Panc1 (cell line): ENCODE measurements around the gene ADGRD1. TPM values are rescaled to one million over a fixed set of nuclear protein-coding genes. Genes with fewer than 3 reads are reported as not detected.

Source experiments
- ATAC-seq: fragments of 200-7000 bp; cut with Tn5 transposase; 2 replicates; pipeline ENCODE4 v1.9.1; 2020; ENCODE audit warnings: mild to moderate bottlenecking, moderate library complexity
- BruUV-seq: library from RNA; stranded (reverse); fragments of 400-500 nt; replicated peaks from 2 replicates; lab custom pipeline; 2021; lab: Mats Ljungman, UMichigan
- CTCF ChIA-PET: fragments of 300-600 bp; sonication (Branson Sonifier 250); formaldehyde crosslinking; loops from one replicate; lab custom pipeline; 2022; ENCODE audit warnings: antibody characterized with exemption; lab: Charles Lee
- POLR2A ChIA-PET: fragments of 300-600 bp; sonication (Branson Sonifier 250); formaldehyde crosslinking; loops from one replicate; lab custom pipeline; 2022; ENCODE audit warnings: antibody characterized with exemption; lab: Charles Lee
- DNase-seq: peaks from one replicate; pipeline ENCODE4 v3.0.0-alpha.2; 2010; ENCODE audit warnings: low read depth, low spot score
- H3K27ac ChIP-seq: 2 replicates; pipeline ENCODE4 v1.5.1; 2011; ENCODE audit warnings: mild to moderate bottlenecking, low read length, inconsistent platforms
- H3K27me3 ChIP-seq: fragments of 200-500 bp; sonication (Bioruptor generic); 2 replicates; pipeline ENCODE4 v1.6.0; 2014; ENCODE audit warnings: low read length, inconsistent platforms; ENCODE audit not compliant: control insufficient read depth, insufficient read depth
- H3K36me3 ChIP-seq: fragments of 200-500 bp; sonication (Bioruptor generic); 2 replicates; pipeline ENCODE4 v1.5.1; 2014; ENCODE audit warnings: inconsistent platforms, mild to moderate bottlenecking, low read length, moderate library complexity; ENCODE audit not compliant: control insufficient read depth, insufficient read depth
- H3K4me1 ChIP-seq: 2 replicates; pipeline ENCODE4 v1.5.1; 2011; ENCODE audit warnings: inconsistent platforms, mild to moderate bottlenecking, low read length, moderate library complexity; ENCODE audit not compliant: control insufficient read depth, insufficient read depth
- H3K4me3 ChIP-seq, 2 experiments: 2 replicates each; pipeline ENCODE4 v1.5.1; 2011 to 2012; ENCODE audit warnings: low read depth in 2 of 2, low read length in 2 of 2, mild to moderate bottlenecking in 2 of 2, inconsistent platforms in 1 of 2, moderate library complexity in 1 of 2
- H3K9me3 ChIP-seq: fragments of 200-500 bp; sonication (Bioruptor generic); 2 replicates; pipeline ENCODE4 v1.5.1; 2014; ENCODE audit warnings: low read depth, mild to moderate bottlenecking, inconsistent platforms, low read length, moderate library complexity; ENCODE audit not compliant: control insufficient read depth, insufficient read depth
- POLR2AphosphoS5 ChIP-seq: IDR thresholded peaks from 2 replicates; pipeline ENCODE4 v1.6.1; 2012; ENCODE audit warnings: mild to moderate bottlenecking, low read depth, low read length, moderate library complexity
- SIN3A ChIP-seq: IDR thresholded peaks from 2 replicates; pipeline ENCODE4 v1.6.1; 2012; ENCODE audit warnings: low read depth, mild to moderate bottlenecking, low read length, moderate library complexity, borderline replicate concordance; ENCODE audit not compliant: insufficient read depth
- TCF7L2 ChIP-seq: IDR thresholded peaks from 2 replicates; pipeline ENCODE4 v1.6.1; 2011; ENCODE audit warnings: mild to moderate bottlenecking, low read depth, low read length, inconsistent platforms
- in situ Hi-C: cut with HindIII; loops from 2 replicates; pipeline ENCODE4 v1.10.0; 2016; ENCODE audit warnings: low sequenced_read_pairs, low pct_unique_long_range_greater_than_20kb
- intact Hi-C: fragments of 100-400 bp; cut with micrococcal nuclease; formaldehyde crosslinking; loops from one replicate; pipeline ENCODE4 v1.10.0; 2022; ENCODE audit not compliant: unreplicated experiment
- total RNA-seq: library from RNA; stranded (reverse); gene quantifications from one replicate; pipeline ENCODE4 v1.2.1, GENCODE V29; 2021; ENCODE audit not compliant: unreplicated experiment
- TF ChIP-seq, protein P1 (sequence below): fragments of 450-650 bp; IDR thresholded peaks from 2 replicates; pipeline ENCODE4 v1.5.1; 2017; ENCODE audit warnings: mild to moderate bottlenecking
- TF ChIP-seq, protein P2 (sequence below), 2 experiments: IDR thresholded peaks; 2 replicates each; pipeline ENCODE4 v1.6.1; 2011 to 2012; ENCODE audit warnings: low read depth in 2 of 2, control low read depth in 1 of 2, low read length in 1 of 2, mild to moderate bottlenecking in 1 of 2, moderate library complexity in 1 of 2; ENCODE audit not compliant: insufficient read depth in 1 of 2

The ADGRD1 gene
- total RNA-seq, 1 experiment from 2014 or later = 0.21 TPM

DNA sequence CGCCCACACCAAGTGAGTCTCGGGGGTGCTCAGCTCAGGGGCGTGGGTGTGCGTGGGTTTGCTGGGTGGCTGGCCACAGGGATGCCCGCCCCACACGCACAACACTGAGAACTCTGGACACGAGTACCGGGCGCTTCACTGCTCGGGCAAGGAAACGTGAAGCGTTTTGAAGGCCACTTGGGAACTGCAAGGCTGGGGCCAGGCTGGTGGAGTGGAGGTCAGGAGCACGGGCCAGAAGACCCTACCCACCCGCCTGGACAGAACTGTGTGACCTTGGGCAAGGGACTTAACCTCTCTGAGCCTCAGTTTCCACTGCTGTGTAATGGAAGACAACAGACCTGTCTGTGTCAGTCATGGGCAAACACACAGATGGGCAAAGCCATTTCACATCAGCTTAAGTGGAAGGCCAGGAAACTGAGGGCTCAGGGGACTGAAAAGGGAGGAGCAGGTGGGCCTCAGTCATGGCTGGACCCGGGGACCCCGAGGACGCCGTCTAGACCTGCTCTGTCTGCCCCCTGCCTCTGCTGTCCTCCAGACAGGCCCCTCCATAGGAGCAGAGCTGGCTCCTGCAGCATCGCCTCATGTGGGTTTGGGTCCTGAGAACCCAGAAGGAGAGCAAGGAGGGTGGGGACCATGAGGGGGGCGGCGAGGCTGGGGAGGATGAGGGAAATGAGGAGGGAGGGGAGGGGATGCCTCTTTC, 52.5 kb downstream of the ADGRD1 start:
- H3K9me3 ChIP-seq = no peaks in the 10 kb centered on the region
- BruUV-seq = no TSS peak
- intact Hi-C loops = no loop called here
- POLR2A ChIA-PET = interaction anchor here (0.6 kb wide), 1 partner anchor 493 kb away, joined by 4 read pairs; no protein-coding TSS in a partner anchor
- no peak for TF ChIP-seq SIN3A
- TF ChIP-seq, protein P1, sequence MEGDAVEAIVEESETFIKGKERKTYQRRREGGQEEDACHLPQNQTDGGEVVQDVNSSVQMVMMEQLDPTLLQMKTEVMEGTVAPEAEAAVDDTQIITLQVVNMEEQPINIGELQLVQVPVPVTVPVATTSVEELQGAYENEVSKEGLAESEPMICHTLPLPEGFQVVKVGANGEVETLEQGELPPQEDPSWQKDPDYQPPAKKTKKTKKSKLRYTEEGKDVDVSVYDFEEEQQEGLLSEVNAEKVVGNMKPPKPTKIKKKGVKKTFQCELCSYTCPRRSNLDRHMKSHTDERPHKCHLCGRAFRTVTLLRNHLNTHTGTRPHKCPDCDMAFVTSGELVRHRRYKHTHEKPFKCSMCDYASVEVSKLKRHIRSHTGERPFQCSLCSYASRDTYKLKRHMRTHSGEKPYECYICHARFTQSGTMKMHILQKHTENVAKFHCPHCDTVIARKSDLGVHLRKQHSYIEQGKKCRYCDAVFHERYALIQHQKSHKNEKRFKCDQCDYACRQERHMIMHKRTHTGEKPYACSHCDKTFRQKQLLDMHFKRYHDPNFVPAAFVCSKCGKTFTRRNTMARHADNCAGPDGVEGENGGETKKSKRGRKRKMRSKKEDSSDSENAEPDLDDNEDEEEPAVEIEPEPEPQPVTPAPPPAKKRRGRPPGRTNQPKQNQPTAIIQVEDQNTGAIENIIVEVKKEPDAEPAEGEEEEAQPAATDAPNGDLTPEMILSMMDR = no peak
- TF ChIP-seq POLR2AphosphoS5 = no peak
- TF ChIP-seq, protein P2, sequence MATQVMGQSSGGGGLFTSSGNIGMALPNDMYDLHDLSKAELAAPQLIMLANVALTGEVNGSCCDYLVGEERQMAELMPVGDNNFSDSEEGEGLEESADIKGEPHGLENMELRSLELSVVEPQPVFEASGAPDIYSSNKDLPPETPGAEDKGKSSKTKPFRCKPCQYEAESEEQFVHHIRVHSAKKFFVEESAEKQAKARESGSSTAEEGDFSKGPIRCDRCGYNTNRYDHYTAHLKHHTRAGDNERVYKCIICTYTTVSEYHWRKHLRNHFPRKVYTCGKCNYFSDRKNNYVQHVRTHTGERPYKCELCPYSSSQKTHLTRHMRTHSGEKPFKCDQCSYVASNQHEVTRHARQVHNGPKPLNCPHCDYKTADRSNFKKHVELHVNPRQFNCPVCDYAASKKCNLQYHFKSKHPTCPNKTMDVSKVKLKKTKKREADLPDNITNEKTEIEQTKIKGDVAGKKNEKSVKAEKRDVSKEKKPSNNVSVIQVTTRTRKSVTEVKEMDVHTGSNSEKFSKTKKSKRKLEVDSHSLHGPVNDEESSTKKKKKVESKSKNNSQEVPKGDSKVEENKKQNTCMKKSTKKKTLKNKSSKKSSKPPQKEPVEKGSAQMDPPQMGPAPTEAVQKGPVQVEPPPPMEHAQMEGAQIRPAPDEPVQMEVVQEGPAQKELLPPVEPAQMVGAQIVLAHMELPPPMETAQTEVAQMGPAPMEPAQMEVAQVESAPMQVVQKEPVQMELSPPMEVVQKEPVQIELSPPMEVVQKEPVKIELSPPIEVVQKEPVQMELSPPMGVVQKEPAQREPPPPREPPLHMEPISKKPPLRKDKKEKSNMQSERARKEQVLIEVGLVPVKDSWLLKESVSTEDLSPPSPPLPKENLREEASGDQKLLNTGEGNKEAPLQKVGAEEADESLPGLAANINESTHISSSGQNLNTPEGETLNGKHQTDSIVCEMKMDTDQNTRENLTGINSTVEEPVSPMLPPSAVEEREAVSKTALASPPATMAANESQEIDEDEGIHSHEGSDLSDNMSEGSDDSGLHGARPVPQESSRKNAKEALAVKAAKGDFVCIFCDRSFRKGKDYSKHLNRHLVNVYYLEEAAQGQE (IDR thresholded peaks at IDR 0.05; ENCODE audit: insufficient read depth in 1 of 2, low read depth in 2 of 2, low read length in 1 of 2) = no peak
- H3K27me3 ChIP-seq = peaks cover 2% of the 10 kb centered on the region; the same call in 1 of the 2 replicates
- in situ Hi-C loops = no loop called here
- no peak overlapping the region for H3K27ac ChIP-seq
- no peak for ATAC-seq
- no peak overlapping the region for H3K4me3 ChIP-seq
- CTCF ChIA-PET = no interaction called here
- H3K4me1 ChIP-seq = no peaks in the 10 kb centered on the region
- DNase-seq = no peak
- H3K36me3 ChIP-seq = no peaks in the 10 kb centered on the region

DNA sequence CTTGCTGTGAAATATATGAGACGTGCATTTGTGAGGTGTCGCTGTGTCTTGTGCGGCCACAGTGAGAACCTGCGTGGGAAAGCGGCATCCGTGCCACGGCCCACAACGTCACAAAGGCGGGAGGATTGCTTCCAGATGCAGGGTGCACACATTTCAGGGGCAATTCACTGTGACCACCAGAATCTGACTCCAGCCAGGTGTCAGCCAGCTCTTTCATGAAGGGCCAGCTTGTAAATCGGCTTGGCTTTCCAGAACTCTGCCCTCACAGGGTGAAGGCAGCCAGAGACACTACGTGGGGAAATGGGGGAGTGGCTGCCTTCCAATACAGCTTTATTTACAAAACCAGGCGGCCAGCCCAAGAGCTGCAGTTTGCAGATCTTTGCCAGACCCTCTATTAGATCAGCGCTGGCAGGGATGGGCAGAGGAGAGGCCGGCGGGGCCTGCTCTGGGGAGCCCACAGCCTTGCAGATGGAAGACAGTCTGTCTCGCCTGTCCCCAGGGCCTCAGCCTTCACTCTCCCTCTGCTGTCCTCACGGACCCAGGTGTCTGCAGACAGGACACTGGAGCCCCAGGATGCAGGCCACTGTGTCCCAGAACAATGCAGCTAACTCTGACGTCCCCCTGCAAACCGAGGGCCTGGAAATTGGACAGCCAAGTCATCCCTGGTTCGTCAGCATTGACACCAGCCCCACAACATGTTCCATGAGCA, 53.5 kb downstream of the ADGRD1 start:
- BruUV-seq = no TSS peak
- no peak for ATAC-seq
- ChIA-PET POLR2A (no interaction called here), CTCF (no interaction called here)
- DNase-seq = no peak
- intact Hi-C loops (no loop called here), in situ Hi-C loops (no loop called here)
- H3K27ac ChIP-seq = no peak overlapping the region
- H3K4me1 ChIP-seq = no peaks in the 10 kb centered on the region
- peaks cover 2% of the 10 kb centered on the region; the same call in 1 of the 2 replicates for H3K27me3 ChIP-seq
- H3K4me3 ChIP-seq = no peak overlapping the region
- no peak for TF ChIP-seq POLR2AphosphoS5
- TF ChIP-seq, protein P2 (IDR thresholded peaks at IDR 0.05; ENCODE audit: insufficient read depth in 1 of 2, low read depth in 2 of 2, low read length in 1 of 2) = no peak
- TF ChIP-seq SIN3A = no peak
- no peak for TF ChIP-seq TCF7L2
- TF ChIP-seq, protein P1 = no peak
- no peaks in the 10 kb centered on the region for H3K9me3 ChIP-seq
- no peaks in the 10 kb centered on the region for H3K36me3 ChIP-seq
